GM18909 (cell line): ENCODE measurements around the gene PPP1R9B.

ENCODE experiments used
- ATAC-seq: cut with Tn5 transposase; IDR thresholded peaks from one replicate; pipeline ENCODE4 v1.9.1; 2021; ENCODE audit warnings: mild to moderate bottlenecking; ENCODE audit not compliant: unreplicated experiment, poor library complexity

PPP1R9B gene

GRCh38 chr17:50132104-50132794, 18.2 kb downstream of the PPP1R9B start:
- ATAC-seq = no peak

- ATAC-seq = no peak
Measured at GRCh38 chr17:50130559-50131305, 19.7 kb downstream of the PPP1R9B start.

DNA sequence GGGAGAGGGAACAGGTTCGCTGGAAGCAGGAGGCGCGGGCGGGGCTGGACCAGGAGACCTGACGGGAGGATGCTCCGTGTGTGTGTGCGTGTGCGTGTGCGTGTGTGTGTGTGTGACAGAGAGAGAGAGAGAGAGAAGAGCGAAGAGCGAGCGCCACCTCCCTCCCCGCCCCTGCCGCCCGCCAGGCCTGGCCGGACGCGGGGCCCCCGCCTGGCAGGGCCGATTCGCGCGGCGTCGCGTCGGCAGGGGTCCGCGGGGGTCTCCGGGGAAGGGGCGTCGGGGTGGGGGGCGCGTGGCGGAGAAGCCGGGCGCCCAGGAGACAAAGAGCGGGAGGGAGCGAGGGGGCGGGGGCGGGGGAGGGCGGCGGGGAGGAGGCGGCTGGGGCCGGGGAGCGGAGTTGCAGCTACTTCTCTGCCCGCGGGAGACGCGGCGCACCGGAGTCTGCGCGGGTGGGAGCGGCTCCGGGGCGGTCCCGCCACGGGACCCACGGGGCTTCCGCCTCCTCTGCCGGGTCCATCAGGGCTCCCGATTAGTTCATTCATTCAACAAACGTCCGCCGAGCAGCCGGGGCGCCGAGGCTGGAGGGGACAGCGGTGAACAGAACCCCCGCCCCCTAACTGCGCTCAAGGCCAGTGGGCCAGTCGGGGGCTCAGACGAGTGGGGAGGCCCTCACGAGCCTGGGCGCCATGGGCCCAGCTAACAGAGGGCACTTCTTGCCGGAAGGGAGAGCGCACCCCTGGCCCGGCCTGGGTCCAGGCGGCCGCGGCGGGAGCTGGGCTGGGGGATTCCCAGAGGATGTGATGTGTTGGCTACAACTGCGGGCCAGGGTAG, 20.5 kb downstream of the PPP1R9B start, which contains the start of gene SAMD14:
Gene SAMD14, minus strand, starts transcription at position 433 of the 831 bp plus-strand sequence. CDS start 5,201 bp downstream, outside the sequence.
- no peak for ATAC-seq

- ATAC-seq = no peak
Measured at GRCh38 chr17:50129353-50129727, 21.1 kb downstream of the PPP1R9B start.

DNA sequence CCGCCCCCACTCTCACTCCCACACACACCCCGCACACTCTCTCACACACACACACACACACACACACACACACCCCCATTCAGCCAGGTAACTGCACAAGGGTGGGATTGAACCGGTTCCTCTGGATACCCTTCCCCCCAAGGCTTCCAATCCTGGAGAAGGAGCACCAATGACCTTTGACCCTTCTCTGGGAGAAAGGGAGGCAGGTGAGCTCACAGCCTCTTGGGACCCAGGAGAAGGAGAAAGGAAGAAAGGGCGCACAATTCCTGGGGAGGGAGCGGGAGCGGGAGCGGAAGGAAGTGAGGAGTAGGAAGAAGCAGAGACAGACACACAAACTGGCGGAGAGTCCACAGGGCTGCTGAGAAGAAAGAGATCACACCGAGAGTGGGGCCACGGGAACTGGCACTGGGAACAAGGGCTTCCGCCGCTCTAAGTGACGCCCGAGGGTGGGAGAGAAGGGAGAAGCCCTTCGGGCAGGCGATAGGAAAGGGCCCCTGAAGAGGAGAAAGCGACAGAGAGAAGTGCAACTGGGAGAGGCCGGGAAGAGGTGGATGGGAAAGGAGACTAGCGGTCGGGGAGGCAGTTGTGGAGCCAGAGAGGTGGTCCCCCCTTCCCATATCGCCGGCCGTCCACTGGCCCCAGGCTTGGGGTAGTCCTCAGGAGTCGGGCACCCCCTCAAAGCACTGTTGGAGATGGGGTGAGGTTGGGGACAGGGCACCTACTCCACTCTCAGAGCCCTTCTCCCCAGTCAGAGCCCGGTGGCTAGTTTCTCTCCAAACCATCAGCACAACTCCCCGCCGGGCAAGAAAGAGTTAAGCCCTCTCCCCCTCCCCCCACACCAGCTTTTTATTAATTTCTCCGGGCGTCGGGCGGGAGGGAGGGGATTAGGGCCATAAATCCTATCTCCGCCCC, 21.8 kb downstream of the PPP1R9B start:
- ATAC-seq = no peak

DNA sequence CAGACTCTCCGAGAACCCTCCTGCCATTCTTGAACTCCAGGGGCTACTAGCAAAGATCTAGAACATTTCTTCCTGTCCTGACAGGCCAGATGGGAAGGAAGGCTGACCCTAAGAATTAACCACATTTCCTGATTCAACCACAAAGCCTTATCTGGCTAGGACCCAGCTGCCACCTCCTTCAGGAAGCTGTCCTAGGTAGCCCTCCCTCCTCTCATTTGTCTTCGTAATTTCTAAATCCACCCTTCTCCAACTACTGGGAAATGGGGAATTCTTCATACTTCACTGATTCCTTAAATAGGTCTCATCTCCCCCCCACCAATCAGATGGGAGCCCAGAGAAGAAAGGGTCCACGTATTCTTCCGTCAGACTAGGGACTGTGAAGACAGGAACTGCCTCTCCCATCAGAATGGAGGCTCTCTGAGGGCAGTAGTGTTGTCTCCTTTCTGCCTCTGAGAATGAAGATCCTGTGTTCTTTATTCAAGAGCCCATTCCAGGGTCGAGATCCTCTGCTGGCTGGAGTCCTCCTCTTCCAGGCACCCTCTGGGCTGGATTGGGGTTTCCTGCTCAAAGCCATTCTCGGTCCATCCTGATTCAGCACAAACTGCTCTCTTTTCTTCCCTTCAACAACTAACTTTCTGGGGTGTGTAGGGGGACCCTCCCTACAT, 22.6 kb downstream of the PPP1R9B start:
- ATAC-seq = no peak

DNA sequence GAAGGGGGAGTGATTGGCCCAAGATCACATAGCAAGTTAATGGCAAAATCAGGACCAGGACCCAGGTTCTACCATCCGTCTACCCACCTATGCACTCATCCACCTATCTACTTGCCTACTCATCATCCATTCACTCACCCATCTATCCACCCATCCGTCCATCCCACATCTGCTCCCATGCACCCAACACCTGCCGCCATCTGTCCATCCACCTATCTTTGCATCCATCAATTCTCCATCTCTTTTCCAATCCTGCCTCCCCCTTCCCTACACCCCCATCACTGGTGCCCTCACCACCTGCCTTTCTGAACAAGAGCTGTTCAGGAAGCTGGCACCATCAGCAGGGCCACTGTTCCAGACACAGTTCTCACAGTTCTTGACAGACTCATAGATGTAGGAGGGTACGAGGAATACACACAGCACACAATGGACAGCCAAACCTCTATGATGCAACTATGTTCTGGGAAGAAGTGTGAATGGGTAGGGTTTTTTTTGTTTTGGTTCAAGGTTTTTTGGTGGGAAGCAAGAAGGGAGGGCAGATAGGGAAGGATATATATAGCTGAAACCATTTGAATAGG, 25.0 kb downstream of the PPP1R9B start:
- no peak for ATAC-seq

GRCh38 chr17:50123649-50124349, 26.7 kb downstream of the PPP1R9B start:
- ATAC-seq = no peak

DNA sequence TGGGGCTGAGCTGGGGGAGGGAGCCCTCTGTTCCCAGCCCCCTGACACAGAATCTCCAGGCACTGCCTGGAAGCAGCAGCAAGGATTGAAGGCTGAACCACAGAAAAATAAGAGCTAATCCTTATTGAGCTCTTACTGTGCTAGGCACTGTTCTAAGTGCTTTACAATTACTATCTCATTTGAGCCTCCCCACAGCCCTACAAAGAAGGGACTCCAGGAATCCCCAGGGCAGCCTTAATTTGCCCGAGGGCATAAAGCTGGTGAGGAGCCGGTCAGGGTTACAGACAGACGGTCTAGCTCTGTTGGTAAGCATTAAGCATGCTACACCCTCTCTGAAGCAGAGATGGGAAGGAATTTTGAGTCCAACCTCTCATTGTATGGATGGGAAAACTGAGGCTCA, 27.5 kb downstream of the PPP1R9B start:
- no peak for ATAC-seq

DNA sequence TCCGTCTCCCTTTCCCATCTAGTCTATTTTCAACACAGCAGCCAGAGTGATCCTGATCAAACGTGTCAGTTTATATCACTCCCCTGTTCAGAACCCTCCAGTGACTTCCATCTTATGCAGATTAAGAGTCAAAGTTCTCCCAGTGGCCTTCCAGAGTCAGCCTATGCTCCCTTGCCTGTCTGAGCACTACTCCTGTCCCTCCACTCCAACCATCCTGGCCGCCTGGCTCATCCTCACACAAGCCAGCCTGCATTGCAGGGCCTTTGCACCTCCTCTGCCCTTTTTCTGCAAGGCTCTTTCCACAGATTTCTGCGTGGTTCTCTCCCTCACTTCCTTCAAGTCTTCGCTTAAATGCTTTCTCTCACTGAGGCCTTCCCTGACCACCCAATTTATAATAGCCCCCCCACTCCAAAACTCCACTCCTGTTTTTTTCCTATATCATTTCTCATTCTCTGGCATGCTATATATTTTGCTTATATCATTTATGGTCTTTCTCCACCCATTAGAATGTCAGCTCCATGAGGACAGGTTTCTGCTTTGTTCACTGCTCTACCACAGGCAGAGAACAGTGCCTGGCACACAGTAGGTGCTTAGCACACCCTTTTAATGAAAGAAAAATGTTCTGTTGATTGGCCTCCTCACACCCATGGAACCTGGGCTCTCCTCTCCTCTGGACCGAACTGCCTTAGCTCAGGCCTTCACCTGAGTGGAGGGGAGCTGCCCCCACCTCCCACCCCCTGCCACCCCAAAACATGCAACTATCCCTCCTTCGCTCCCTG, 29.8 kb downstream of the PPP1R9B start:
- ATAC-seq = no peak

DNA sequence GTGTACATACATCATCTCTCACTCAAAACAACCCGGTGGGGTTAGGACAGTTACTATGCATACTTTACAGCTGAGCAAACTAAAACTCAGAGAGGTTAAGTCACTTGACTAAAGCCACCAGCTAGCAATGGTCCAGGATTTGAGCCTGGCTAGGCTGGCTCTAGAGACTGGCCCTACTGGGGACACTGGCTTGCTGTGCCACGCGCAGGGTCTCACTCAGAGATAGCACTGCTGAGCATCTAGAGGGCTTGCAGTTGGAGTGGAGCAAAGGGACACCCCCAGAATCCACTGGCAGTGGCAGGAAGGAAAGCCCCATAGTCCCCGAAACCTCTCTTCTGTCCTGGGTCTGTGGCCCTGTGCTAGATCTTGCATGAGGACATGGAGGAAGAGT, 31.7 kb downstream of the PPP1R9B start:
- ATAC-seq = no peak

GRCh38 chr17:50118076-50118827, 32.2 kb downstream of the PPP1R9B start:
- ATAC-seq = no peak

GRCh38 chr17:50117202-50118051, 33.0 kb downstream of the PPP1R9B start:
- no peak for ATAC-seq

GRCh38 chr17:50115756-50116155, 34.7 kb downstream of the PPP1R9B start:
- no peak for ATAC-seq

- no peak for ATAC-seq
Measured at GRCh38 chr17:50114849-50115357, 35.6 kb downstream of the PPP1R9B start.

DNA sequence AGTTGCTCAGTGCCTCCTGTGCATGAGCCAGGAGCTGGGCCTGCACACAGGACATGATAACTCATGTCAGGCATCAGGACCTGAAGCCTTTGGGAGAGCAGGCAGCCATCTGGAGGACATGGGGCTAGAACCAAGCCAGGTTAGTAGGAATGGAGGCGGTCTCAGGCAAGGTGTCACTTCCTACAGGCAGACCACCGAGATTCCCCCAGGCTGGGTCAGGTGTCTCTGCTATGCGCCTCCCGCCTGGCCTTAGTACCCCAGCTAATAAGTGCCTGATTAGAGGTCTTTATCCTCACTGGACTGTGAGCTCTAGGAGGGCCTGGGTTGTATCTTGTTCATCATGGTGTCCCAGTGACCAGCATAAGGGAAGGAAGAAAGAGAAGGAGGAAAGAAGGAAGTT, 36.1 kb downstream of the PPP1R9B start:
- ATAC-seq = no peak
